ENCODE measurements around the gene FXYD6. TPM values are rescaled to one million over a fixed set of nuclear protein-coding genes. Genes with fewer than 3 reads are reported as not detected.

FXYD6 gene
- total and polyA plus RNA-seq, 12 donors: 22.0 to 65.2 (median 36.1) TPM

GRCh38 chr11:117843666-117844484 lies 32.6 kb downstream of the FXYD6 start:
- Histone ChIP-seq H3K4me1 (peaks cover 0 to 36% (median 24%) of the 10 kb centered on the region in 9 donors), H3K9me3 (peaks cover 0 to 7% (median 0%) of the 10 kb centered on the region in 11 donors), H3K36me3 (peaks cover 0 to 36% (median 0%) of the 10 kb centered on the region in 9 donors), H3K27ac (peak overlapping the region in 3 of 10 donors; percentile 21 to 44 (median 30)), H3K27me3 (no peaks in the 10 kb centered on the region), H3K4me3 (no peak overlapping the region)
- 22 to 27% methylated on average over 9 of the region's 9 CpGs for WGBS, 2 donors
- ATAC-seq (peak; percentile 59 to 84 (median 76)), DNase-seq (peak; percentile 84 to 88)
- TF ChIP-seq CTCF (IDR thresholded peaks at IDR 0.05): peak; percentile 97 to 100 (median 99)
- intact Hi-C loops (cut with DNase I): loop anchor here (1.0 to 10.0 kb wide), 12 partner anchors 25 to 211 kb away; no protein-coding TSS in a partner anchor

- Histone ChIP-seq H3K4me1 (peaks cover 0 to 36% (median 24%) of the 10 kb centered on the region in 9 donors), H3K27ac (peak overlapping the region in 4 of 10 donors; percentile 35 to 53 (median 49)), H3K4me3 (no peak overlapping the region), H3K36me3 (peaks cover 0 to 51% (median 0%) of the 10 kb centered on the region in 9 donors), H3K9me3 (no peaks in the 10 kb centered on the region), H3K27me3 (no peaks in the 10 kb centered on the region)
- ATAC-seq (peak in 6 of 8 donors; percentile 10 to 56 (median 28)), DNase-seq (no peak)
- TF ChIP-seq CTCF (IDR thresholded peaks at IDR 0.05): no peak
- intact Hi-C loops (cut with DNase I): loop anchor here in 9 of 10 donors (2.0 to 10.0 kb wide), 9 partner anchors 24 to 212 kb away; no protein-coding TSS in a partner anchor
- 73 to 77% methylated on average over 16 of the region's 16 CpGs for WGBS, 2 donors
Measured at GRCh38 chr11:117842131-117842941, 34.1 kb downstream of the FXYD6 start.

- TF ChIP-seq CTCF (IDR thresholded peaks at IDR 0.05): no peak
- peak overlapping the region in 3 of 10 donors; percentile 12 to 51 (median 44) for H3K27ac ChIP-seq
- no peaks in the 10 kb centered on the region for H3K27me3 ChIP-seq
- H3K4me1 ChIP-seq: peaks cover 0 to 43% (median 24%) of the 10 kb centered on the region in 9 donors
- 90 to 95% methylated on average over 7 of the region's 7 CpGs for WGBS, 2 donors
- ATAC-seq: peak in 1 of 8 donors; percentile 13
- peaks cover 0 to 58% (median 0%) of the 10 kb centered on the region in 9 donors for H3K36me3 ChIP-seq
- no peaks in the 10 kb centered on the region for H3K9me3 ChIP-seq
- DNase-seq: no peak
- no peak overlapping the region for H3K4me3 ChIP-seq
- intact Hi-C loops (cut with DNase I): loop anchor here in 9 of 10 donors (2.0 to 10.0 kb wide), 9 partner anchors 23 to 213 kb away; no protein-coding TSS in a partner anchor
Measured at GRCh38 chr11:117841551-117842031, 34.9 kb downstream of the FXYD6 start.

Measured in heart right ventricle (tissue), 16 donors.